ENCODE measurements around the gene KDM5C. TPM values are rescaled to one million over a fixed set of nuclear protein-coding genes. Genes with fewer than 3 reads are reported as not detected.

KDM5C gene
- total RNA-seq, 1 experiment from 2014 or later, result 112 TPM

DNA sequence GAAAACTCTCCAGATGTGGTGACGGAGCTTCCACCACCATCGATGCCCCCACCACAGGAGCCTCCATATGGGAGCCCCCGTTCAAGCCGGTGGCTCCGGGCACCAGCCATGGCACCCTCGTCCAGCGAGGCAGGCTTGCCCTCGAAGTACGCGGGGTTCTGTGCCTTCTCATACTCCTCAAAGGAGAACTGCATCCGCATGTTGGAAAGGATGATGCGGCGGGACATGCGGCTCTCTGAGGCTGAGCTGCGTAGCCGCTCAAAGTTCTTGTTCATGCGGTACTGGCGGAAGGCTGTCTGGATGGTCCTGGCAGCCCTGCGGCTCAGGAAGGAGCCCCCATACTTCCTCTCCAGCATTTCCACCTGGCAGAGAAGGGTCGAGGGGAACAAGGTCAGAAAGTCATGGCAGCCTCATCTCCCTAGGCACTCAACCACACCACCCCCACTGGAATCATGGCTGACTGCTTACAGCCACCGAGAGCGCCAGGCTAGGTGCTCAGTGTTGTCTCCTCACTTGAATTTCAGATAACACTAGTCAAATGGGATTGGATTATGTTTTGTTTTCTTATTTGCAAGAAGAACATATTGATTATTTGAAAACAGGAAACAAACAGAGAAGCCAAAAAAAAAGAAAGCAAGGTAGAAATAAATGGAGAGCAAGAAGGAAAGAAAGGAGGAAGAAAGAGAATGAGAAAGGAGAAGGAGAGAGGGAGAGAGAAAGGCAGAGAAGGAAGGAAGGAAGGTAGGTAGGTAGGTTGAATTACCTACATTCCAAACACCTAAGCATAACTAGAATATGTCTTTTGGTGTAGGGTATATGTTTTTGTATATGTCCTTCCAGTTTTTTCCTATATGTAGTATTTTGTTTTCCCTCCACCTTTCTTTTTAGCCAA lies 29.8 kb upstream of the KDM5C start:
- POLR2A ChIA-PET, result no interaction called here
- peaks cover 13% of the 10 kb centered on the region for H3K4me1 Mint-ChIP-seq
- TF ChIP-seq KAT7 (CRISPR knock-in tag; IDR thresholded peaks at IDR 0.05; ENCODE audit: borderline replicate concordance) (no peak), ESRRA (CRISPR knock-in tag; IDR thresholded peaks at IDR 0.05; ENCODE audit: borderline replicate concordance) (no peak), ZNF121 (CRISPR knock-in tag; IDR thresholded peaks at IDR 0.05) (no peak), ETV6 (CRISPR knock-in tag; IDR thresholded peaks at IDR 0.05) (no peak), NR2C2 (CRISPR knock-in tag; IDR thresholded peaks at IDR 0.05) (no peak)
- H3K36me3 Mint-ChIP-seq, result peaks cover 16% of the 10 kb centered on the region
- ATAC-seq (no peak), DNase-seq (ENCODE audit: low spot score) (no peak)
- CTCF ChIA-PET, result interaction anchor here (3.3 kb wide), 1 partner anchor 27 kb away, joined by 9 read pairs; the partner anchor contains the start of gene IQSEC2
- no peak overlapping the region for H3K27ac Mint-ChIP-seq
- H3K4me3 Mint-ChIP-seq, result no peak overlapping the region
- no peaks in the 10 kb centered on the region for H3K27me3 Mint-ChIP-seq (ENCODE audit: low read depth)
- no peaks in the 10 kb centered on the region for H3K9me3 Mint-ChIP-seq

DNA sequence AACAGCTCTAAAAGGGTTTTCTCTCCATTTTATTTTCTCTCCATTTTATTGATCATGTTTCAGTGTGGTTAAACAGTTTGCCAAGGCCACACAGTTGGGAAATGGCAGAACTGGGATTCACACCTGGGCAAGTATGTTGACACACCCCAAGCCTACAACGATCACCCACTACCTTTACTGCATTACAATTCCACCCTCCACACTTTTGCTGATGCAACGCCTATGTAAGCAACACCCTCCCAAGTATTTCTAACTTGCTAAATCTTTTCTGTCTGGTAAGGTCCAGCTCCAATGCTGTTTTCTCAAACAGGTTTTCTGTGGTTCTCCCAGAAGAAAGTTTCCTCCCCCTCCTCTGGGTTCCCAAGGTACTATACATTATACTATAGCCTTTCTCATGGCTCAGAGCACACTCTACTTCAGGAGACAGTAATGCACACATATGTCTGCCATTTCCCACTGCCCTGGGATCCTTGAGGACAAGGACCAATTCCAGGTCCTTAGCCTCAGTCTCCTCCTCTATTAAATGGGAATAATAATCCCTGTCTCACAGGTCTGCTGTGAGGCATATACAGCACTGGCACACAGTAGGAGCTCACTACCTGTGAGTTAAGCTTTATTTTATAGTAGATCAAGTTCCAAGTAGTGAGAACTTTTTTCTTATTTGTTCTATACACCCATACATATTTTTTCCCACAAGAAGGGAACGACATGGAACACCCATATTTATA lies 28.4 kb upstream of the KDM5C start:
- POLR2A ChIA-PET, result no interaction called here
- no peak for ATAC-seq
- no peaks in the 10 kb centered on the region for H3K9me3 Mint-ChIP-seq
- H3K4me1 Mint-ChIP-seq, result peaks cover 13% of the 10 kb centered on the region
- CTCF ChIA-PET, result no interaction called here
- peaks cover 16% of the 10 kb centered on the region for H3K36me3 Mint-ChIP-seq
- no peak overlapping the region for H3K27ac Mint-ChIP-seq
- DNase-seq (ENCODE audit: low spot score), result no peak
- no peak overlapping the region for H3K4me3 Mint-ChIP-seq
- no peaks in the 10 kb centered on the region for H3K27me3 Mint-ChIP-seq (ENCODE audit: low read depth)
- TF ChIP-seq FOXJ3 (CRISPR knock-in tag; IDR thresholded peaks at IDR 0.05; ENCODE audit: borderline replicate concordance), result no peak
- TF ChIP-seq SMAD4 (CRISPR knock-in tag; IDR thresholded peaks at IDR 0.05), result no peak
- TF ChIP-seq ZNF423 (CRISPR knock-in tag; IDR thresholded peaks at IDR 0.05), result no peak
- no peak for TF ChIP-seq CDX4 (CRISPR knock-in tag; IDR thresholded peaks at IDR 0.05; ENCODE audit: borderline replicate concordance)
- TF ChIP-seq PRRX2 (CRISPR knock-in tag; IDR thresholded peaks at IDR 0.05), result no peak
- TF ChIP-seq, protein P1, sequence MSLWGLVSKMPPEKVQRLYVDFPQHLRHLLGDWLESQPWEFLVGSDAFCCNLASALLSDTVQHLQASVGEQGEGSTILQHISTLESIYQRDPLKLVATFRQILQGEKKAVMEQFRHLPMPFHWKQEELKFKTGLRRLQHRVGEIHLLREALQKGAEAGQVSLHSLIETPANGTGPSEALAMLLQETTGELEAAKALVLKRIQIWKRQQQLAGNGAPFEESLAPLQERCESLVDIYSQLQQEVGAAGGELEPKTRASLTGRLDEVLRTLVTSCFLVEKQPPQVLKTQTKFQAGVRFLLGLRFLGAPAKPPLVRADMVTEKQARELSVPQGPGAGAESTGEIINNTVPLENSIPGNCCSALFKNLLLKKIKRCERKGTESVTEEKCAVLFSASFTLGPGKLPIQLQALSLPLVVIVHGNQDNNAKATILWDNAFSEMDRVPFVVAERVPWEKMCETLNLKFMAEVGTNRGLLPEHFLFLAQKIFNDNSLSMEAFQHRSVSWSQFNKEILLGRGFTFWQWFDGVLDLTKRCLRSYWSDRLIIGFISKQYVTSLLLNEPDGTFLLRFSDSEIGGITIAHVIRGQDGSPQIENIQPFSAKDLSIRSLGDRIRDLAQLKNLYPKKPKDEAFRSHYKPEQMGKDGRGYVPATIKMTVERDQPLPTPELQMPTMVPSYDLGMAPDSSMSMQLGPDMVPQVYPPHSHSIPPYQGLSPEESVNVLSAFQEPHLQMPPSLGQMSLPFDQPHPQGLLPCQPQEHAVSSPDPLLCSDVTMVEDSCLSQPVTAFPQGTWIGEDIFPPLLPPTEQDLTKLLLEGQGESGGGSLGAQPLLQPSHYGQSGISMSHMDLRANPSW (CRISPR knock-in tag; conservative IDR thresholded peaks at IDR 0.05; ENCODE audit: low read depth), result no peak
- no peak for TF ChIP-seq ZNF532 (CRISPR knock-in tag; IDR thresholded peaks at IDR 0.05; ENCODE audit: borderline replicate concordance)
- TF ChIP-seq, protein P2, sequence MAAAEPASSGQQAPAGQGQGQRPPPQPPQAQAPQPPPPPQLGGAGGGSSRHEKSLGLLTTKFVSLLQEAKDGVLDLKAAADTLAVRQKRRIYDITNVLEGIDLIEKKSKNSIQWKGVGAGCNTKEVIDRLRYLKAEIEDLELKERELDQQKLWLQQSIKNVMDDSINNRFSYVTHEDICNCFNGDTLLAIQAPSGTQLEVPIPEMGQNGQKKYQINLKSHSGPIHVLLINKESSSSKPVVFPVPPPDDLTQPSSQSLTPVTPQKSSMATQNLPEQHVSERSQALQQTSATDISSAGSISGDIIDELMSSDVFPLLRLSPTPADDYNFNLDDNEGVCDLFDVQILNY (CRISPR knock-in tag; IDR thresholded peaks at IDR 0.05), result no peak
- TF ChIP-seq JUN (CRISPR knock-in tag; IDR thresholded peaks at IDR 0.05), result no peak
- TF ChIP-seq ZNF425 (CRISPR knock-in tag; conservative IDR thresholded peaks at IDR 0.05), result no peak
- no peak for TF ChIP-seq GTF2I (CRISPR knock-in tag; conservative IDR thresholded peaks at IDR 0.05)
- TF ChIP-seq, protein P3, sequence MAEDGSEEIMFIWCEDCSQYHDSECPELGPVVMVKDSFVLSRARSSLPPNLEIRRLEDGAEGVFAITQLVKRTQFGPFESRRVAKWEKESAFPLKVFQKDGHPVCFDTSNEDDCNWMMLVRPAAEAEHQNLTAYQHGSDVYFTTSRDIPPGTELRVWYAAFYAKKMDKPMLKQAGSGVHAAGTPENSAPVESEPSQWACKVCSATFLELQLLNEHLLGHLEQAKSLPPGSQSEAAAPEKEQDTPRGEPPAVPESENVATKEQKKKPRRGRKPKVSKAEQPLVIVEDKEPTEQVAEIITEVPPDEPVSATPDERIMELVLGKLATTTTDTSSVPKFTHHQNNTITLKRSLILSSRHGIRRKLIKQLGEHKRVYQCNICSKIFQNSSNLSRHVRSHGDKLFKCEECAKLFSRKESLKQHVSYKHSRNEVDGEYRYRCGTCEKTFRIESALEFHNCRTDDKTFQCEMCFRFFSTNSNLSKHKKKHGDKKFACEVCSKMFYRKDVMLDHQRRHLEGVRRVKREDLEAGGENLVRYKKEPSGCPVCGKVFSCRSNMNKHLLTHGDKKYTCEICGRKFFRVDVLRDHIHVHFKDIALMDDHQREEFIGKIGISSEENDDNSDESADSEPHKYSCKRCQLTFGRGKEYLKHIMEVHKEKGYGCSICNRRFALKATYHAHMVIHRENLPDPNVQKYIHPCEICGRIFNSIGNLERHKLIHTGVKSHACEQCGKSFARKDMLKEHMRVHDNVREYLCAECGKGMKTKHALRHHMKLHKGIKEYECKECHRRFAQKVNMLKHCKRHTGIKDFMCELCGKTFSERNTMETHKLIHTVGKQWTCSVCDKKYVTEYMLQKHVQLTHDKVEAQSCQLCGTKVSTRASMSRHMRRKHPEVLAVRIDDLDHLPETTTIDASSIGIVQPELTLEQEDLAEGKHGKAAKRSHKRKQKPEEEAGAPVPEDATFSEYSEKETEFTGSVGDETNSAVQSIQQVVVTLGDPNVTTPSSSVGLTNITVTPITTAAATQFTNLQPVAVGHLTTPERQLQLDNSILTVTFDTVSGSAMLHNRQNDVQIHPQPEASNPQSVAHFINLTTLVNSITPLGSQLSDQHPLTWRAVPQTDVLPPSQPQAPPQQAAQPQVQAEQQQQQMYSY (CRISPR knock-in tag; IDR thresholded peaks at IDR 0.05), result no peak
- no peak for TF ChIP-seq ELF4 (CRISPR knock-in tag; IDR thresholded peaks at IDR 0.05; ENCODE audit: low read depth)
- TF ChIP-seq NFATC4 (CRISPR knock-in tag; IDR thresholded peaks at IDR 0.05), result no peak

Data from WTC11 (cell line).